HG03097 (cell line): ENCODE data around the gene PAF1.
"Not testable (repeated sequence)": the region's sequence is repeated elsewhere in the genome, so short reads cannot be mapped to it uniquely, and the experiment has no call there.

Experiments
- ATAC-seq: cut with Tn5 transposase; IDR thresholded peaks from one replicate; pipeline ENCODE4 v1.9.1; 2021; ENCODE audit not compliant: unreplicated experiment, low FRiP score

Gene PAF1

DNA sequence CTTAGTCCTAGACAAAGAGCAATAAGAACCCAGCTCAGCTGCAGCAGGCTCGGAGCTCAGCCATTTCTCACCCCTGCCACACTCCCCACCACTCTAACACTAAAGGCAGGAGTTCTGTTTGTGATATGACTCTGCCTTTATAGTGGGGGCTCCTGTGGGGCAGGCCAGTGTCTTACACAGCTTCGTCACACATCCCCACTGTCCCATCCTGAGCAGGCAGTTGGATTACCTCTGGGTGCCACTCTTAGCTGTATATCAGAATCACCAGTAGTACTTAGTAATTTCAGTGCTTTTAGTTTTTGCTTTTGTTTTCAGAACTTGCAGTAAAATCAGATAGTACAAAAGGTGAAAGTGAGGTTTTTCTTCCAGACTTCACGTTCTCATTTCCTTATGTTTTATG is 31.9 kb downstream of the PAF1 start:
- ATAC-seq: no peak

DNA sequence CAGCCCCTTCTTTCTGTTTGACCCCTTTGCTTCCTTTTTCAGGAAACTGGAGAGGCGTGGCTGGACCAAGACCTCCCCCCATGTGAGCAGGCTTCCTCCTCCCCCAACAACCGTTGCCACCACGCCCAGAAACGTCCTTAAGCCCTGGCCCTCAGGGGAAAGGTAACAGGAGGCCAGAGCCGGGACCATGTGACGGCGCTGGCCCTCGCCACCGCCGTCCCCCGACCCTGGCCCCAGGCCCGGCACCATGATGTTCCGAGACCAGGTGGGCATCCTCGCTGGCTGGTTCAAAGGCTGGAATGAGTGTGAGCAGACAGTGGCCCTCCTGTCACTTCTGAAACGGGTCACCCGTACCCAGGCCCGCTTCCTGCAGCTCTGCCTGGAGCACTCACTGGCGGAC is 34.3 kb downstream of the PAF1 start:
- no peak for ATAC-seq

DNA sequence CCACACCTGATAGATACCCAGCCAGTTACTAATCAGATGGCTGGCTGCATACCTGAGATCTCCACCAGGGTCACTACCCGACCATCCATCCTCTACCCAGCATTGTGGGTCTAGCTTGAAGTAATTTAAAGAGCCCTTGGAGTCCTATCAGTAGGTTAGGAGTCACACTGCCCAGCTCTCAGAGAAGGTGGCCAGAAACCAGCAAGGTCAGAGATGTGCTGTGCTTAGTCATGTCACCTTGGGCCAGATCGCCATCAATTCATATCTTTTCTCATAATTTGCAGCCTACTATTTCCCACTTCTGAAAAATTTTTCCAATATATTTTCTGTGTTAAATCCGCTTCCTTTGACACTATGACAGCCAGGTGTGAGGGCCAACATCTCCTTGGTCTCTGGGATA is 34.8 kb downstream of the PAF1 start:
- ATAC-seq: no peak

DNA sequence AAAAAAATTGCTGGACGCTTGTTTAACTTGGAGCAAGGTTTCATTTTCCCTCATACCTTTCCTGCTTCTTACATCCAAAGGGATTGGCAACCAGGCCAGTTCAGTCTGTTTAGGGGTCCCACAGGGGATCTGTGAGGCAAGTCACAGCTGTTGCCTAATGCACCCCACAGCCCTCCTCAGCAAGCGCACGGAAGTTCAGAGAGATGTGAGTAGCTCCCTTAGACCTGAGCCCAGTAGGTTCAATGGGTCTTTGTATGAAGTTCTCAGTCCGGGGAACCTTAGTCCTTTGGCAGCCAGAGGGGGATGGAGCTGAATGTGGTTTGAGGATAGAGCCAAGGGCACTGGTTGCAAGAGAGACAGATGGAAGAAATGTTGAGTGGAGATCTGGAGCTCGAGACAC is 35.7 kb downstream of the PAF1 start:
- ATAC-seq: no peak

DNA sequence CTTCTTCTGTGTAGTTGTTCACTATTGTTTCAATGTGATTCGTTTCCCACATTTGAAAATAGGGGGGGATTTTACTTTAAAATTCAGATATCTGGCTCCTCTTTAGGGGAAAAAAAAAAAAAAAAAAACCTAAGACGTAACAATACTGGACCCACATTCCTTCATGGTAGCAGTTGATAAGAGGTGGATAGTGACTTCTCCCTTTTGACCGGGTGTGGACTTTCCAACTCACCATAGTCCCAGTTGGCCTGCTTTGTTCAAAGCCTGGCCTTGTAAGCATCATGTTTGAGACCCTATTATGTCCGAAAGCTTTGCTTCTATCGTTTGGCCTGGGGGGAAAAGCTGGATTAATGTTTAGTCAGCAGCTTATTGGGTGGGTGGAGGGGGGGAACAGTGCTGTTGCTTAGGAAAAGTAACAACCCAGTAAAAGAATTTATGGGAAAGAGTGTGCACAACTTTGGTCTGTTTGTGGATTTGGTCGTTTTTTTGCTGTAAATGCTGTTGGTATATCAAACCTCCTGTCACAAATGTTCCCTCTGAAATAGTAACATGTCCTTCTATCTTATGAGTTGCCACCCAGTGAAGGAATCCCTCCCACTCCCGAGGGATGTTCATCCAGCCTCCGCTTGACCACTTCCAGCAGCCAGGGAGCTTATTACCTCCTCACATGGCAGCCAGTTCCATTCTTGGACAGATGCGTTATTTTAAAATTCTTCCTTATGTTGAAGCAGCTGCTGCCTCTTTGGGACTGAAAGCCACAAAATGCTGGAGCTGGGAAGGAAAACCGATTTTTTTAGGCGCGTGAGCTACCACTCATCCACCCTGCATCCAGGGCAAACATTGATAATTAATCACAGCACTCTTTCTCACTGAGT is 38.3 kb downstream of the PAF1 start:
- no peak for ATAC-seq

DNA sequence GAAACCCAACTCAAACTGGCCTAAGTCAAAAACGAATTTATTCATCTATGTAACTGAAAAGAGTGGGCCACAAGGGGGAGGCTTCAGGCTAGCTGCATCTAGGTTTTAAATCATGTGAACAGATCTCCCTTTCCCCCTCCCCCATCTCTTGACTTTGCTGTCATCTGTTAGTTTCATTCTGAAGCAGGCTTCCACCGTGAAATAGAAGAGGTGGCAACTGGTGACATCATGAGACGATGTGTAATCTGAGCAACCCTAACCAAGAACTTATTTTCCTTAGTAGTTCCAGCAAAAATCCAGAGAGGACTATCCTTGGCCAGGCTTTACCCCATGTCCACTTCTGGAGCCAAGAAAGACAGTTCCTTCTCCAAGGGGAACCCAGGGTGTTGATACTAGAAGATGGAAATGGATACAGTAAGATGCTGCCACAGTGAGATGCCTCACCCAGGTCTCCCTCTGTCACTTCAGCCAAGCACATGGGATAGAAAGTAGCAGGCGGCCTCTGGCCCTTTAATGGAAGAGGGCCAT is 39.3 kb downstream of the PAF1 start:
- ATAC-seq: no peak

DNA sequence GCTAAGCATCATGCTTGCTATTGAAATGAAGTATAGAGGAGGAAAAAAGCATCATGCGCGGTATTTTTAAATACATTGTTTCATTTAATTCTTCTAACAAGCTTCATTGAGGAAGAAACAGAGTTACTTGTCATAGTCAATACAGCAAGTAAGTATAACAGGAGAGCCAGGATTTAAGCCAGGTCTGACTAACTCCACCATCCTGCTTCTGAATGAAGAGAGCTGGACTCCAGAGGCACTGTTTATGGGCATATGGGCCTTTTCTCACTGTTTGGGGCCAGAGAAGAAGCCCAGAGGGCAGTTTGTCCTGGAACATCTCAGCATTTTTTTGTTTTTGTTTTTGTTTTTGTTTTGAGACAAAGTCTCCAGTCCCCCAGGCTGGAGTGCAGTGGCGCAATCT is 40.8 kb downstream of the PAF1 start:
- ATAC-seq: no peak

DNA sequence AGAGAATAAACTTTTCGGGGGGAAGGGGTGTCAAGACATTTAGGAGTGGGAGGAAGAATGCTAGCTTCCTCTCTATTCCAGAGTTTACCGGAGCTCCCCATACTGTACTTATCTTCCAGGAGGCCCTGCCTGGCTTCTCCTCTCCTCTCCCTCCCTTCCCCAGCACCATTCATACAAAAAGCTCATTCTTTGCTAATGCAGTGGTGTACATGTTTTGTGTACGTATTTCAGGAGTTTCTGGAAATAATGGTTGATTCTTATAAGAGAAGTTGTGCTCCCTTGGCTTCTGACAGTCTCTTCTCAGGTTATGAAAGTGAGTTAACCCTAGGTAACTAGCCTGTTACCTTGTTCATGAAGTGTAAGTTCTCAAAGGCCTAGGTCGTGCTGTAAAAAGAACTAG is 41.6 kb downstream of the PAF1 start:
- no peak for ATAC-seq

DNA sequence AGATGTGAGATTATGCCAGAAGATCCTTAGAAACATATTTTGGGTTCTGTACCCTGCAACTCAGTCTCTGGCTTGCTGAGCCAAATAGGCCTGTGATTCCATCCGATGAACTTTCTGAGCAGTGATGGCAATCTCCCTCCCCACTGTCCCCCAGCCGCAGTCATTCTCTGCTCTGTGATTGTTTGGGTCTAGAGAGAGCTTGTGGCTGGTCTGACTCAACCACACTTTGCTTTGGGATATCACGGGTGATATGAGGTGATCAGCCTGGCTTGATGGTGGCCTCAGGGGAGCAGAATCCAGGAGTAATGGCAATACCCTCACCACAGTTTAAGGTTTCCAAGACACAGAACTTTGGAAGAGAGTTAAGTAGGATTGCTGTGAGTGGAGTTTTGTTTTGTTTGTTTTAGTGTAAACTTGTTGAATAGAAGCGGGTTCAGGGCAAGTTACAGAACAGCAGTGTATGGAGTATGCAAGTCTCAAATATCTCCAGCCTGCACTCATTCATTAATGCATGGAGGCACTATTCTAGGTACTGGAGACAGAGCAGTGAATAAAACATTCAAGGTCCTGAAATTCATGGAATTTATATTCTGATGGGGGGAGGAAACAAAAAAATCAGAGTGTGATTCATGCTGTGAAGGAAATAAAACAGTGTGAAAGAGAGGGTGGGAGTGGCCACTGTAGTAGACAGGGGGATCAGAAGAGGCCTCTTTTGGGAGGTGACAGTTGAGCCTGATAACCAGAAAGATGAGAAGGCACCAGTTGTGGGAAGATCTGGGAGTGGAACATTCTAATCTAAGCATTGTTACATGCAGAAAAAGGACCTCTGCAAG is 43.4 kb downstream of the PAF1 start:
- no peak for ATAC-seq

DNA sequence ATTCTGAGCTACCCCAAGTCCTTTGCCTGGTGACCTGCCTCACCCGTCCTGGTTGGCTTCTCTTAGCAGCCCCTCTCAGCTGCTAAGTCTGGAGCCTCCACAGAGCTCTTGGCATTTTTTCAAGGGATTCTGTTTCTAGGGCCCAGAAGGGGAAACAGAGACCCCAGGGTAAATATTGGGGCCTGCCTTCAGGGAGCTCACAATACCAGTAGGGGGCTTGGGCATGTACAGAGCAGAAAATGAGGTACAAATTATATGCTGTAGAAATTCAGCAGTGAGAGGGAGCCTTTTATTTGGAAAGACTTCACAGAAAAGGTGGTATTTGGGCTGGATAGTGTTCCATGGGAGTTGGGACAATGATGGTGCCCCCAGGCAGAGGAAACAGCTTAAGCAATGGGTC is 45.0 kb downstream of the PAF1 start:
- no peak for ATAC-seq

DNA sequence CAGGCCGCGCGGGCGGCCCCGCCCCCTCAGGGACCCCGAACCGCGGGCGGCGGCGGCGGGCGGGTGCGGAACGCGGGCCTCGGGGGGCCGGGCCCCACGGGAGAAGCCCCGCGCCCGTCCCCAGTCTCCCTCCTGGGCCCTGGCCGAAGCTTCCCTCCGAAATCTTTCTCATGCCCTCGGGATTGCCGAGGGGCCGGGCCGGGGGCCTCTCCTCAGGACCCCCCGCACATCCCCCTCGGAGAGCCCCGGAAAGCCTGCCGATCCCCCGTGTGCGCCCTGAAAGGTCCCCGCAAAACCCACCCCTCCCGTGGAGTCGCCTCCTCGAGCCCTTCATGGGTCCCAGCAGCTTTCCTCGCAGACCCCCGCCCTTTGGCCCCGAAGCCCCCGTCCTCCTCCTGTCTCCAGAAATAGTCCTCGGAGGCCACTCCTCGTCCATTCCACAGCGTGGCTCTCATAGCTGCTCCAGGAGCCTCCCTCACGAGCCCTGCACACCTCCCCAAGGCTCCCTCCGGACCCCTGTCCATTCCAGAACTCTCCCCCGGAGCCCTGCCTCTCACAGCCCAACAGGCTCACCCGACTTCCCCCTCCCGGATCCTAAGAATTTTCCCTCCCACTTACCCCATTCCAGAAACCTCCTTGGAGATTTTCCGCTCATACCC is 48.1 kb downstream of the PAF1 start:
- no peak for ATAC-seq

DNA sequence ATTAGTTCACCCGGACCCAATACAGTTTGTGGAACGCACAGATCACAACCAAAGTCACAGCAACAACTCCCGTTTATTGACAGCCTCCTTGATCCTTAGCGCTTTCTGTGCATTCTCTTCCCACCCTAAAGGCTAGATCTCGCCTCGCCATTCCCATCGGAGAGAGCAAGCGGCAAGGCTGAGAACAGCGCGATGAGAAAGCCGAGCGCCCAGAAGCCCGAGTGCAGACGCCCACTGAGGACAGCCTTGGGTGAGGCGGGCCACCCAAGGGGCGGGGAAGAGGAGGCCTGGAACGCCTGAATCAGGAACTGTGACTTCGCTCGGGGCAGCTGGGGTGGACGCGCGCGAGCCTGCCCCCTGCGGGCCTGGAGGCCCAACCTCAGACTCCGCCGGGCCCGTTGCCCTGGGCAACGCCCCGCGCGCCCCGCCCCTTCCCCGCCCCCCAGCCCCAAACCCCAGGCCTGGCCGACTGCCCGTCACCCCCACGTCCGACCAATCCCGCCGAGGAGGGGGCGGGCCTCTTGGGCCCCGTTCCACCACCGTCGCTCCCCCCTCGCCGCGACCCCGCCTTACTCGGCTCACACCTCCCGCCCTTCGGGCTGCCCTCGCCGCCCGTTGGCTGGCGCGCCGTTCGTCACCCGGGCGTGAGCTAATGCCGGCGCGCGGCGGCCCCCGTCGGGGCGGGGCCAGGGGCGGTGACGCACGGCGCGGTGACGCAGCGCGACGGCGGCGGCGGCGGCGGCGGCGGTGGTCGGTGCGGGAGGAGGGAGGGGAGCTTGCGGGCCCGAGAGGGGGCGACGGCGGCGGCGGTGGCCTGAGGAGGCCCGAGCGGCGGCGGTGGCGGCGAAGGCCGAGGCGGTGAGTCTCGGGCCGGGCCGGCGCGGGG is 48.9 kb downstream of the PAF1 start, which contains the start of gene SAMD4B:
TSS of gene SAMD4B (plus strand) at position 703 of the 886 bp plus-strand sequence. CDS start 14,473 bp downstream, outside the sequence.
- peak; percentile 91 for ATAC-seq

DNA sequence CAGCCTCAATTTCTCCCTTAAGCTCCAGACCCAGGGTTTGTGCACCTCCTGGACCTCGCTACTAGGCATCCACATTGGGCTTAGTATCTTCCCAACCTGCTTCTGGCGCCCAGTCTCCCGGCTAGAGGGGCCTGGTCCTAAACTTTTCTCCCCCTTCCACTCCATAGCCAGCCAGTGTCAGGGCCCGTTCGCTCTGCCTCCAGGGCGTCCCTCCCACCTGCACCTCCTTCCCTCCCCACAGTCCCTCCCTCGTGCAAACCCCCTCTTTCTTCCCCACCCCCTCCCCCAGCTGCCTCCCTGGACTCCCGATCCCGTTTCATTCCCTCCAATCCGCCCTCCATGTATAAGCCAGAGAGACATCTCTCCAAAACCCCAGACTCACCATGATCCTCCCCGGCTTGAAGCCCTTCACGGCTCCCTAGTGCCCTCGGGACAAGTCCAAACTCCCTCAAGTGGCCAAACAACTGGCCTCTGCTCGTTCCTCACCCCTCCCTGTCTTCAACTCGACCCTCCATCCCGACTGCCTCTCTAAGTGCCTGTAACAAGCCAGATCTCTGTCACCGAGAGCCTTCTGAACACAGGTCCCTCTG is 49.7 kb downstream of the PAF1 start:
- no peak for ATAC-seq

DNA sequence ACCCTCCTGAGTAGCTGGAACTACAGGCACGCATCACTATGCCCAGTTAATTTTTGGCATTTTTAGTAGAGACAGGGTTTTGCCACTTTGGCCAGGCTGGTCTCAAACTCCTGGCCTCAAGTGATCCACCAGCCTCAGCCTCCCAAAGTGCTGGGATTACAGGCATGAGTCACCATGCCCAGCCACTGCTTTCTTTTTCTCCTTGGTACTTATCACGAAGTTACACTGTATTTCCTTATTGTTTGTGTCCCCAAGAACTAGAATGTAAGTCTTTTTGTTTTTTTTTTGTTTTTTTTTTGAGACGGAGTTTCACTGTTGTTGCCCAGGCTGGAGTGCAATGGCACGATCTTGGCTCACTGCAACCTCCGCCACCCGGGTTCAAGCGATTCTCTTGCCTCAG is 50.8 kb downstream of the PAF1 start:
- not testable (repeated sequence) for ATAC-seq

DNA sequence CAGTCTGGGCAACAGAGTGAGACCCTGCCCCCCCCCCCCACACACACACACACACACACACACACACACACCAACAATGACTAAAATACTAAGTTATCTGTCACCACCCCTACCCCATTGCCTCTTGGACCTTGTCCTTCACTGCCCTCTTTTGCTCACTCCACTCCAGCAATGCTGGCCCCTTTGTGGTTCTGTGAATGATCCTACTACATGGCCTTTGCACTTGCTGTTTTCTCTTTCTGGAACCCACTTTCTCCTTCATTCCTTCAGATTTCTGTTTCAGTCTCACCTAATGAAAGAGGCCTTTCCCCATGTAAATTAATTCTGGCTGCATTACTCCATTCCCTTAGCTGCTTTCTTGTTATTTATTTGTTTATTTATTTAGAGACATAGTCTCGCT is 51.2 kb downstream of the PAF1 start:
- ATAC-seq: no peak

DNA sequence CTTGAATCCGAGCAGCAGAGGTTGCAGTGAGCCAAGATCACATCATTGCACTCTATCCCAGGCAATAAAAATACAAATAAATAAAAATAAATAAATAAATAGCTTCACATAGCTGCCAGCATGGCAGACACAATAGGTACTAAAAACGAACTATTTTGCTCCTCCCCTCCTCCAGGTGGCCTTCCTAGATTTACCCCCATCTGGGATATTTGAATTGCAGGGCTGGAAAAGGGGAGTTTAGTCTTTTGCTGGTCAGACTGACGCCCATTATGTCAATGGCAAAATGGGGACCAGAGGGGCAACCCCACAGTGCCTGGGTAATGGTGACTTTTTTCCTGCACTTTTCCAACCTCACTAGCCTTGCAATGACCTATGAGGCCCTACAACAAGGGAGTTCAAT is 54.4 kb downstream of the PAF1 start:
- ATAC-seq: no peak
